ENCODE measurements around the gene SPATA31C1.

The SPATA31C1 gene

GRCh38 chr9:87875831-87876545 is 41.8 kb upstream of the SPATA31C1 start:
- no peaks in the 10 kb centered on the region for H3K27me3 ChIP-seq (ENCODE audit: insufficient read depth, low read depth)
- no peak overlapping the region for H3K4me2 ChIP-seq
- no peak overlapping the region for H2AFZ ChIP-seq (ENCODE audit: low read depth)
- H4K20me1 ChIP-seq (ENCODE audit: insufficient read depth) = no peaks in the 10 kb centered on the region
- H3K4me3 ChIP-seq (IDR thresholded peaks at IDR 0.05; ENCODE audit: insufficient read depth, low read depth, low read length) = no peak overlapping the region
- H3K4me1 ChIP-seq (ENCODE audit: low read depth, poor library complexity, severe bottlenecking) = no peaks in the 10 kb centered on the region
- H3K27ac ChIP-seq = no peak overlapping the region
- H3K36me3 ChIP-seq (ENCODE audit: insufficient read depth) = no peaks in the 10 kb centered on the region
- H3K9ac ChIP-seq = no peak overlapping the region
- no peak for TF ChIP-seq CTCF (conservative IDR thresholded peaks at IDR 0.05; ENCODE audit: low read depth, low read length)
- H3K79me2 ChIP-seq (ENCODE audit: insufficient read depth, low read depth) = no peaks in the 10 kb centered on the region

- no peaks in the 10 kb centered on the region for H3K4me1 ChIP-seq (ENCODE audit: low read depth, poor library complexity, severe bottlenecking)
- H4K20me1 ChIP-seq (ENCODE audit: insufficient read depth) = no peaks in the 10 kb centered on the region
- no peak for TF ChIP-seq CTCF (conservative IDR thresholded peaks at IDR 0.05; ENCODE audit: low read depth, low read length)
- no peak overlapping the region for H3K4me2 ChIP-seq
- H3K27me3 ChIP-seq (ENCODE audit: insufficient read depth, low read depth) = no peaks in the 10 kb centered on the region
- no peak overlapping the region for H3K27ac ChIP-seq
- H2AFZ ChIP-seq (ENCODE audit: low read depth) = no peak overlapping the region
- no peaks in the 10 kb centered on the region for H3K36me3 ChIP-seq (ENCODE audit: insufficient read depth)
- H3K4me3 ChIP-seq (IDR thresholded peaks at IDR 0.05; ENCODE audit: insufficient read depth, low read depth, low read length) = no peak overlapping the region
- no peaks in the 10 kb centered on the region for H3K79me2 ChIP-seq (ENCODE audit: insufficient read depth, low read depth)
- H3K9ac ChIP-seq = no peak overlapping the region
Measured at GRCh38 chr9:87876708-87877107, 41.1 kb upstream of the SPATA31C1 start.

GRCh38 chr9:87878989-87879511 is 38.7 kb upstream of the SPATA31C1 start:
- H3K27ac ChIP-seq = no peak overlapping the region
- H3K9ac ChIP-seq = no peak overlapping the region
- no peak for TF ChIP-seq CTCF (conservative IDR thresholded peaks at IDR 0.05; ENCODE audit: low read depth, low read length)
- no peak overlapping the region for H3K4me2 ChIP-seq
- no peaks in the 10 kb centered on the region for H3K27me3 ChIP-seq (ENCODE audit: insufficient read depth, low read depth)
- no peaks in the 10 kb centered on the region for H4K20me1 ChIP-seq (ENCODE audit: insufficient read depth)
- H2AFZ ChIP-seq (ENCODE audit: low read depth) = no peak overlapping the region
- H3K4me1 ChIP-seq (ENCODE audit: low read depth, poor library complexity, severe bottlenecking) = peaks cover 6% of the 10 kb centered on the region
- no peaks in the 10 kb centered on the region for H3K79me2 ChIP-seq (ENCODE audit: insufficient read depth, low read depth)
- H3K4me3 ChIP-seq (IDR thresholded peaks at IDR 0.05; ENCODE audit: insufficient read depth, low read depth, low read length) = no peak overlapping the region
- H3K36me3 ChIP-seq (ENCODE audit: insufficient read depth) = no peaks in the 10 kb centered on the region

GRCh38 chr9:87880116-87880515 is 37.6 kb upstream of the SPATA31C1 start:
- Histone ChIP-seq H3K36me3 (ENCODE audit: insufficient read depth) (no peaks in the 10 kb centered on the region), H3K79me2 (ENCODE audit: insufficient read depth, low read depth) (no peaks in the 10 kb centered on the region), H3K27ac (no peak overlapping the region), H4K20me1 (ENCODE audit: insufficient read depth) (no peaks in the 10 kb centered on the region), H2AFZ (ENCODE audit: low read depth) (no peak overlapping the region), H3K4me1 (ENCODE audit: low read depth, poor library complexity, severe bottlenecking) (peaks cover 6% of the 10 kb centered on the region), H3K9ac (no peak overlapping the region), H3K4me2 (no peak overlapping the region), H3K27me3 (ENCODE audit: insufficient read depth, low read depth) (no peaks in the 10 kb centered on the region), H3K4me3 (IDR thresholded peaks at IDR 0.05; ENCODE audit: insufficient read depth, low read depth, low read length) (no peak overlapping the region)
- no peak for TF ChIP-seq CTCF (conservative IDR thresholded peaks at IDR 0.05; ENCODE audit: low read depth, low read length)
